C4-2B (cell line): Measurements from ENCODE around the gene PLD3.

Experiments used
- ZFX ChIP-seq: fragments of 450-650 bp; IDR thresholded peaks from 2 replicates; pipeline ENCODE4 v1.6.1; 2017
- TF ChIP-seq, protein P1 (sequence below): fragments of 450-650 bp; conservative IDR thresholded peaks from 2 replicates; pipeline ENCODE4 v1.5.1; 2017; ENCODE audit warnings: mild to moderate bottlenecking

DNA sequence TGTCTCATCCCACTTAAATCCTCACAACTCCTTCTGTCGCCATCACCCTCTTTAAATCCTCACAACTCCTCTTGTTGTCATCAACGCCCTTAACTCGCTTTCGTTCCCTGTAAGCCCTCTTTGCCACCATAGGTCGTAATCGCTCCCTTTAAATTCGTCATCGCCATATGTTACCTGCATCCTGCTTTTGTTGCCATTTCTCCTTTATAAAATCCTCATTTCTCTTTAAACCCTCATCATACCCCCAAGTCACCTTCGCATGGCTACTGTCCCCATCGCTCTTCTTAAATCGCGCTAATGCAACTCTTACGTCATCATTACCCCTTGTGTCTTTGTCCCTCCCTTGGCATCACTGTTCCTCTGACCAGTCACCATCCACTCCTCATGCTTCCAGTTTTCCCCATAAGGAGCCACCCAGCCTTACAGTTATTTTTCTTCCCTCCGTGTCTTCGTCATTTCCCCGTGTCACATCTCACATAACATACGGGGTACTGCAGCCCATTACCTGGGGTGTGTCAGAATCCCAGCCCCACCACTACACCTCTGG is 539 bp downstream of the PLD3 start:
- TF ChIP-seq, protein P1, sequence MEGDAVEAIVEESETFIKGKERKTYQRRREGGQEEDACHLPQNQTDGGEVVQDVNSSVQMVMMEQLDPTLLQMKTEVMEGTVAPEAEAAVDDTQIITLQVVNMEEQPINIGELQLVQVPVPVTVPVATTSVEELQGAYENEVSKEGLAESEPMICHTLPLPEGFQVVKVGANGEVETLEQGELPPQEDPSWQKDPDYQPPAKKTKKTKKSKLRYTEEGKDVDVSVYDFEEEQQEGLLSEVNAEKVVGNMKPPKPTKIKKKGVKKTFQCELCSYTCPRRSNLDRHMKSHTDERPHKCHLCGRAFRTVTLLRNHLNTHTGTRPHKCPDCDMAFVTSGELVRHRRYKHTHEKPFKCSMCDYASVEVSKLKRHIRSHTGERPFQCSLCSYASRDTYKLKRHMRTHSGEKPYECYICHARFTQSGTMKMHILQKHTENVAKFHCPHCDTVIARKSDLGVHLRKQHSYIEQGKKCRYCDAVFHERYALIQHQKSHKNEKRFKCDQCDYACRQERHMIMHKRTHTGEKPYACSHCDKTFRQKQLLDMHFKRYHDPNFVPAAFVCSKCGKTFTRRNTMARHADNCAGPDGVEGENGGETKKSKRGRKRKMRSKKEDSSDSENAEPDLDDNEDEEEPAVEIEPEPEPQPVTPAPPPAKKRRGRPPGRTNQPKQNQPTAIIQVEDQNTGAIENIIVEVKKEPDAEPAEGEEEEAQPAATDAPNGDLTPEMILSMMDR = no peak
- TF ChIP-seq ZFX = no peak
